HG03159 (cell line): Measurements from ENCODE around the gene BBS1.

Experiments
- ATAC-seq: cut with Tn5 transposase; IDR thresholded peaks from one replicate; pipeline ENCODE4 v1.9.1; 2021; ENCODE audit warnings: mild to moderate bottlenecking, moderate library complexity; ENCODE audit not compliant: unreplicated experiment

BBS1 gene

GRCh38 chr11:66476841-66477251 is 33.6 kb upstream of the BBS1 start:
- ATAC-seq: no peak

- ATAC-seq: no peak
Observed at GRCh38 chr11:66477263-66478201, 32.9 kb upstream of the BBS1 start.

- no peak for ATAC-seq
Observed at GRCh38 chr11:66478729-66479393, 31.6 kb upstream of the BBS1 start.

GRCh38 chr11:66479394-66480116 is 30.9 kb upstream of the BBS1 start:
- ATAC-seq: peak; percentile 23

GRCh38 chr11:66480117-66480938 is 30.1 kb upstream of the BBS1 start, which contains the start of gene DPP3:
Gene DPP3, plus strand, starts transcription at chr11:66480434. Its CDS starts 1,767 bp downstream, at chr11:66482201.
- peak; percentile 83 for ATAC-seq

GRCh38 chr11:66484806-66485380 is 25.5 kb upstream of the BBS1 start:
- no peak for ATAC-seq

- no peak for ATAC-seq
Observed at GRCh38 chr11:66488957-66489356, 21.5 kb upstream of the BBS1 start.

GRCh38 chr11:66489636-66490035 is 20.8 kb upstream of the BBS1 start:
- no peak for ATAC-seq

- ATAC-seq: no peak
Observed at GRCh38 chr11:66491315-66491935, 19.0 kb upstream of the BBS1 start.

GRCh38 chr11:66492161-66492865 is 18.1 kb upstream of the BBS1 start:
- ATAC-seq: no peak

- no peak for ATAC-seq
Observed at GRCh38 chr11:66493130-66493529, 17.3 kb upstream of the BBS1 start.

GRCh38 chr11:66494458-66494857 is 16.0 kb upstream of the BBS1 start:
- ATAC-seq: no peak

GRCh38 chr11:66494935-66495334 is 15.5 kb upstream of the BBS1 start:
- no peak for ATAC-seq

- no peak for ATAC-seq
Observed at GRCh38 chr11:66495401-66495854, 15.0 kb upstream of the BBS1 start.

GRCh38 chr11:66497206-66497605 is 13.2 kb upstream of the BBS1 start:
- no peak for ATAC-seq

- no peak for ATAC-seq
Observed at GRCh38 chr11:66498506-66498905, 11.9 kb upstream of the BBS1 start.

GRCh38 chr11:66505276-66505816 is 5.1 kb upstream of the BBS1 start:
- ATAC-seq: no peak

- no peak for ATAC-seq
Observed at GRCh38 chr11:66509131-66509561, 1.3 kb upstream of the BBS1 start.

GRCh38 chr11:66510990-66511339 is 530 bp downstream of the BBS1 start:
- peak; percentile 13 for ATAC-seq
